ENCODE data around the gene CYB5R2.

Gene CYB5R2

GRCh38 chr11:7672960-7673723 is at the start of gene CYB5R2:
Gene CYB5R2 (minus strand): TSS chr11:7673500. CDS start chr11:7672825, 675 bp downstream.
- no peak for DNase-seq

DNA sequence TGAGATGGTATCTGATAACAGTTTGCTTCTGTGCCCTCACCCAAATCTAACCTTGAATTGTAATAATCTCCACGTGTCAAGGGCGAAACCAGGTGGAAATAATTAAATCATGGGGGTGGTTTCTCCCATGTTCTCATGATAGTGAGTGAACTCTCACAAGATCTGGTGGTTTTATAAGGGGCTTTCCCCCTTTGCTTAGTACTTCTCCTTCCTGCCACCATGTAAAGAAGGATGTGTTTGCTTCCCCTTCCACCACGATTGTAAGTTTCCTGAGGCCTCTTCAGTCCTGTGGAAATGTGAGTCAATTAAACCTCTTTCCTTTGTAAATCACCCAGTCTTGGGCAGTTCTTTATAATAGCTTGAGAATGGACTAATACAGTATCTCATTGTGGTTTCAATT is 41.5 kb upstream of the CYB5R2 start:
- no peak for DNase-seq

GRCh38 chr11:7706377-7706776 is 33.1 kb upstream of the CYB5R2 start, which contains the start of gene OVCH2:
Gene OVCH2 (minus strand): TSS chr11:7706477. CDS start chr11:7706394, 83 bp downstream.
- DNase-seq: no peak

GRCh38 chr11:7703740-7704139 is 30.4 kb upstream of the CYB5R2 start:
- DNase-seq: no peak

DNA sequence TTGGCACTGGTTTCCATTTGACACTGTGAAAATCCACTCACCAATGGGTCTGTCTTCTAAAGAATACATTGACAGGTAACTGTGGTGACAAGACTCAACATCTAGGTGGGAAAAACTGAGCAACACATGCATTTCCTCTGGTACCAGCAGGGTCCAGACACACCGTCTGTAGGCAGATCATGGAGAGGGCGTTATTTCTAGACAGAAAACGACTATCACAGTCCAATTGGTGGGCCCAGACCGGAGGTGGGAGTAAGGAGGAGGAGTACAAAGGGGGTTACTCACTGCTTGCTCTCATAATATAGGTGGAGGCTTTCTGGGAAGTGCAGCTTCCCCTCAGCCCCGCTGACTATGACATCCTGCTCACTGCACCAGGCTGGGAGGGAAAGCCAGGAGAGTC is 23.1 kb upstream of the CYB5R2 start:
- no peak for DNase-seq

GRCh38 chr11:7694235-7694634 is 20.9 kb upstream of the CYB5R2 start:
- no peak for DNase-seq

DNA sequence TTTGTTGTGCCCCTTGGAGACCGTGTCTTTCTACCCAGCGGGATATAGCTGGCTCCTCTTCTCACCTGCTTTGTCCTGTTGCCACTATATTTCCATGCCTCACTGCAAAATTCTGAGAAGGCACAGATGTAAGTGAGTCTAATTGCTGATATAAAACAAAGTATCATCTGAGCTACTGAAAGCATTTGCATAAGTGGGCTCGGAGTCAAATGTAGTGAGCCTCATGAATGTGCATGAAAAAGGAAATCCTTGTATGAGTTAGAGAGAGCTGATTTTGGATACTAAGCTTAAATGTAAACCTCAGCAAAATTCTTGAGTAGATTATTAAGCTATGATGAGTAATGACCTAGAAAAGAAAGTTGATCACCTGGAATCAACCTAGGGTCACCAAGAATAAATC is 19.1 kb upstream of the CYB5R2 start:
- DNase-seq: no peak

DNA sequence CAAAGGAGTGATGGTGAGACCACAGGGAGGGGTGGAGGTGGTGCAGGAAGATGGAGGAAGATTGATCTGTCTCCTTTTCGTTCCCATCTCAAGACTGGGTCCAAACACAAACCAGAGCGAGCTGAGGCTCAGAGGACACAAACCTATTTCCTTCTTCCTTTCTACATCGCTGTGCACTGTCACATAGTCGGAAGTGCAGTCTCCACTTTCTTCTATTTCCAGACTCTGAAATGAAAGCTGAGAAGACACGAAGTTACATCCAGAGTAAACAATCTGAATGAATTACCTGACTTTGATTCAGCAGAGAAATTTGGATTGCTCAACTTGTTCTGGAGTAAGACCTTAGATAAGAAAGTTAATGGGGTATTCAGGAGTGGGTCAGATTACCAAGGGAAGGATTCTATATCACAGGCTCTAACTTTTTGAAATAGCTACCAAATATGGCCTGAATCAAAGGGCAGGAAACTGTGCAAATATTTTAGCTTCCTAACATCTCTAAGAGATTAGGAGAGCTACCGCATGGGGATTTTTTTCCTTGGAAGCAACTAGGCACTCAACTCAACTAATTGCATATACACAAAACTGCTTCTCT is 18.6 kb upstream of the CYB5R2 start:
- no peak for DNase-seq

DNA sequence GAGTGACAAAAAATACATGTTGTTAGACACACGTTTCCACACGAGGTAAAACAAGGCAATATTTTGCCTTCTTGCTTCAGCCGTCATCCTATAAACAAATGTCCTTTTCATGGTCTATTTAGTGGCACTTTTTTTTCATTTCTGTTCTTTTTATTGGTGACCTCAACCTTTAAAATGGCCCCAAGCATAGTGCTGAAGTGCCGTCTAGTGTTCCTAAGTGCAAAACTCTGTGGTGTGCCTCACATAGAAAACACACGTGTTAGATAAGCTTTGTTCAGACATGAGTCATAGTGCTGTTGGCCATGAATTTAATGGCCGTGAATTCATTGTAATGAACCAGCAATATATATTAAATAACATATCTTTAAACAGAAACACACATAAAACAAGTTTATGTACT is 17.3 kb upstream of the CYB5R2 start:
- DNase-seq: no peak

DNA sequence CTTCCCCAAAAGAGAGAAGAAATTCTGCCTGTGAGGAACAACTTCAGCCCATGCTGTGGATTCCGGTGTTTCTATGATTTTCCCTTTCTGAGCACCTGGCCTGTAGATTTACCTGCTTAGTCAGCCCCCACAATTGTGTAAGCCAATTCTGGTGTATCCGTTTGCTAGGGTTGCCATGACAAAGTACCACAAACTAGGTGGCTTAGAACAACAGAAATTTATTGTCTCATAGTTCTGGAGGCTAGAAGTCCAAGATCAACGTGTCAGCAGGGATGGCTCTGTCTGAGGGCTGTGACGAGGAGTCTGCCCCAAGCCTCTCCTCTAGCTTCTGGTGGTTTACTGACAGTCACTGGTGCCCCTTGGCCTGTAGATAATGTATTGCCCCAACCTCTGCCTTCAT is 15.9 kb upstream of the CYB5R2 start:
- no peak for DNase-seq

DNA sequence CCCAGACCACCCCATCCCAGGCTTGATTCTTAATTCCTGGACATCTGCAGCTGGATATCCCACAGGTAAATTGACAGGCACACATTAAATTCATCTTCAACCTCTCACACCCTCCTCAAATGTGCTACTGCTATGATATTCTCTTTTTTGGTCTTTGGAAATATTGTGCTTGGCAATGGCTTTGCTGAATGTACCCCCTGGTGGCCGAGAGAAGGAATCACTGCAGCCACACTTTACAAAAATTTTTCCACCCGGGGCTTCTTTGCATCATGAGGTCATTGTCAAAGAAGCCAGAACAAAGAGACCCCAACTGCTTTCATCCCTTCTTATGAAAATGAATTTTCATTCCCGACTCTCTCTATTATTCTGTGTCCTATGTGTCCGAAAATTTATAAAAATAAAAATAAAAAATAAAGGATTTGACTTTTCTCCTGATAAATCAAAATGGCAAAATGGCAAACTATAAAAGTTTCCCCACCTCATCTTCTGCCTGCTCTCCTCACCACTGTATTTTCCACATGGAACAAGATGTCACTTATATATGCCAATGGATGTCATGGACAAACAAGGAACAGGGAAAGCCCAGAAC is 15.0 kb upstream of the CYB5R2 start:
- no peak for DNase-seq

GRCh38 chr11:7687386-7687785 is 14.1 kb upstream of the CYB5R2 start:
- no peak for DNase-seq

GRCh38 chr11:7686761-7687160 is 13.5 kb upstream of the CYB5R2 start:
- DNase-seq: no peak

DNA sequence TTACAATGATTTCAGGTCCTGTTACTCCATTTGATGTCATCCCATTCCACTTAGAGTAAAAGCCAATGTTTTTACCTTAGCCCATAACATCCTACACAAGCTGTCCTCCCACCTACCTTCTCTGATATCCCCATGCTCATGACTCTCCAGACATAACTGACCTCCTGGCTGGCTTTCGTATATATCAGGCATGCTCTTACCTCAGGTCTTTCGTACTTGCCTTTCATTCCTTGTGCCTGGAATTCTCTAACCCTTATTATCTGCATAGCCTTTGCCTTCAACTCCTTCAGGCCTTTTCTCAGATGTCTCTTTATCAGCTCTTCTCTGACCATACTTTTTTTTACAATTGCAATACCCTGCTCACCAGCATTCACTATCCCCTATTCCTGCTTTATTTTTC is 10.3 kb upstream of the CYB5R2 start:
- DNase-seq: no peak

GRCh38 chr11:7677796-7678201 is 4.5 kb upstream of the CYB5R2 start:
- no peak for DNase-seq

DNA sequence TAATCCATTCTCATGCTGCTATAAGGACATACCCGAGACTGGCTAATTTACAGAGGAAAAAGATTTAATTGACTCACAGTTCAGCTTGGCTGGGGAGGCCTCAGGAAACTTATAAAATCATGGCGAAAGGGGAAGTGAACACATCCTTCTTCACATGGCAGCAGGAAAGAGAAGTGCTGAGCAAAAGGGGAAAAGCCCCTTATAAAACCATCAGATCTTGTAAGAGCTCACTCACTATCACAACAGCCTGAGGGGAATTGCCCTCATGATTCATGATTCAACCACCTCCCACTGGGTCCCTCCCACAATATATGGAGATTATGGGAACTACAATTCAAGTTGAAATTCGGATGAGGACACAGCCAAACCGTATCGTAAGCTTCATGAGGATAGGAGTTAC is 3.8 kb upstream of the CYB5R2 start:
- DNase-seq: no peak

- DNase-seq: no peak
Measured at GRCh38 chr11:7675631-7676030, 2.3 kb upstream of the CYB5R2 start.

GRCh38 chr11:7673724-7674434 is 579 bp upstream of the CYB5R2 start:
- DNase-seq: no peak

DNA sequence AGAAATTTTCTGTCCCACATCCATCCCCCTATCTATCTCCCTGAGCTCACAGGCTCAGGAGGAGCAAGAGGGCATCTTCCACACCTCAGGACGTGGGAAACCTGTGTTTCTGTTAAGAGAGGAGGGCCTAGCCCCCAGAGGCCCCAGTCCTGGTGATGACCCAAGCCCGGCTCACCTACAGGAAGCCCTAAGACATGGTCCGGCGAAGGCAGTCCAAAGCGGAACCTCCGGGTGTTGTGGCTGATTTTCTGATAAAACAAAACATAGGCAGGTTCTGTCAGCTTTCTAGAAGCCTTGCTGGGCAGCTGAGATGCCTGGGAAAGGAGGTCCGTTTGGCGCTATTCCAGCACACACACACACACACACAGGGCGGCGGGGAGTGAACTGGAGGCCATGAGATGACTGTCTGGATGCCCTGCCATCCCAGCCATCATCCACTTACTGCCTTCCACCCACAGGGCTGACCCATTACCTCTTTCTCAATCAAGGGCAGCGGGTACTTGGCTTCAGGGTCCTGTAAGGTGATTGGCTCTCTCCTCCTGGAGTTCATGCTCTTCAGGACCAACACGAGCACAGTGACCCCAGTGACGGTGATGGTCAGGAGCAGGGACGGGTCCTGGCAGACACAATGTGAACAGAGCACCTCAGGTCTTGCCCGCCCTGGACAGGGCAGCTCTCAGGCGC is 882 bp downstream of the CYB5R2 start:
- DNase-seq: no peak

- DNase-seq: no peak
Measured at GRCh38 chr11:7671347-7672215, 1.7 kb downstream of the CYB5R2 start.

GRCh38 chr11:7670641-7671040 is 2.7 kb downstream of the CYB5R2 start:
- DNase-seq: no peak

GRCh38 chr11:7668911-7669310 is 4.4 kb downstream of the CYB5R2 start:
- DNase-seq: no peak

Data from SIG-M5 (cell line).